Muscle of leg (tissue), 11 donors: ENCODE data around the gene OXT. TPM values are rescaled to one million over a fixed set of nuclear protein-coding genes. Genes with fewer than 3 reads are reported as not detected.

Experiments
- DNase-seq: peaks from one replicate; pipeline ENCODE4 v3.0.0; 2013
- H3K27ac ChIP-seq: one replicate; pipeline ENCODE4 v1.5.1; 2013; ENCODE audit warnings: mild to moderate bottlenecking, low read length, control low read depth
- H3K27me3 ChIP-seq: one replicate; pipeline ENCODE4 v1.6.1; 2013; ENCODE audit warnings: low read length; ENCODE audit not compliant: control insufficient read depth, insufficient read depth
- H3K36me3 ChIP-seq: one replicate; pipeline ENCODE4 v1.6.1; 2013; ENCODE audit warnings: low read length; ENCODE audit not compliant: control insufficient read depth, insufficient read depth
- H3K4me1 ChIP-seq: one replicate; pipeline ENCODE4 v1.6.1; 2013; ENCODE audit warnings: low read length; ENCODE audit not compliant: control insufficient read depth, insufficient read depth
- H3K4me3 ChIP-seq: one replicate; pipeline ENCODE4 v1.5.1; 2013; ENCODE audit warnings: low read length, control low read depth
- H3K9me3 ChIP-seq: replicated peaks from 2 replicates; pipeline ENCODE4 v1.6.1; 2013; ENCODE audit warnings: low read depth, low read length; ENCODE audit not compliant: control insufficient read depth
- WGBS: methylation state at CpG from one replicate; pipeline ENCODE4 v1.1.5; 2013; ENCODE audit warnings: missing lambda C conversion rate; ENCODE audit not compliant: insufficient coverage; 5-methylcytosine and 5-hydroxymethylcytosine counted together
- polyA plus RNA-seq, 8 donors: library from polyadenylated mRNA; unstranded; fragments of 120-200 nt; gene quantifications; one replicate each; pipeline versions ENCODE4 v1.2.1 to v1.2.3, GENCODE V29; 2013; ENCODE audit warnings: inconsistent platforms in 1 of 8, low replicate concordance in 1 of 8; ENCODE audit not compliant: insufficient read length in 8 of 8, insufficient read depth in 1 of 8
- total RNA-seq: library from RNA; stranded (reverse); fragments of 120-200 nt; gene quantifications from one replicate; pipeline ENCODE4 v1.2.4, GENCODE V29; 2013

OXT gene
- total and polyA plus RNA-seq, 9 donors: 0.27 to 0.92 (median 0.64) TPM; not detected in 1

DNA sequence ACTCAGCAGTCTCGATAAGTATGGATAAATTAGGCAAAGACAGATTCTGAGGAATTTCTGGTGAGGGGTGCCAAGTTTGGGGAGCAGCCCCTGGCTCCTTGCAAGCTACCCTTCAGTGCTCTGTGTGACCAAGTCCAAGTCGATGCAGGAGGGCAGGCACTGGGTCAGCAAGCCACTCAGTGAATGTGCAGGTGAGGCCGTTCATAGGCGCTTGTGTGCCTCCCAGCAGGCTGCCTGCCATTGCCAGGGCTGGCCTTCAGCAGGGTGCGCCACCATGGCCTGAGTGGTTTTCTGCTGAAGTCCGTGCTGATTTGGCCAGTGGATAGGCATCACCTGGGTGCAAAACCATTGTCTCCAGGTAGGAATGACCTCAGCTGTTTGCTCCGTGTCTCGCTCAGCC lies 31.3 kb upstream of the OXT start:
- no peaks in the 10 kb centered on the region for H3K9me3 ChIP-seq
- H3K36me3 ChIP-seq: peaks cover 54% of the 10 kb centered on the region
- no peak overlapping the region for H3K27ac ChIP-seq
- H3K27me3 ChIP-seq: no peaks in the 10 kb centered on the region
- no peak for DNase-seq
- 90% methylated on average over 6 of the region's 8 CpGs for WGBS
- no peak overlapping the region for H3K4me3 ChIP-seq
- peaks cover 23% of the 10 kb centered on the region for H3K4me1 ChIP-seq

GRCh38 chr20:3041854-3042409 lies 29.5 kb upstream of the OXT start:
- no peaks in the 10 kb centered on the region for H3K27me3 ChIP-seq
- peak; percentile 81 for DNase-seq
- H3K27ac ChIP-seq: peak overlapping the region; percentile 86
- peaks cover 31% of the 10 kb centered on the region for H3K4me1 ChIP-seq
- no peaks in the 10 kb centered on the region for H3K9me3 ChIP-seq
- 29% methylated on average over 8 of the region's 10 CpGs for WGBS
- H3K36me3 ChIP-seq: peaks cover 36% of the 10 kb centered on the region
- H3K4me3 ChIP-seq: no peak overlapping the region

DNA sequence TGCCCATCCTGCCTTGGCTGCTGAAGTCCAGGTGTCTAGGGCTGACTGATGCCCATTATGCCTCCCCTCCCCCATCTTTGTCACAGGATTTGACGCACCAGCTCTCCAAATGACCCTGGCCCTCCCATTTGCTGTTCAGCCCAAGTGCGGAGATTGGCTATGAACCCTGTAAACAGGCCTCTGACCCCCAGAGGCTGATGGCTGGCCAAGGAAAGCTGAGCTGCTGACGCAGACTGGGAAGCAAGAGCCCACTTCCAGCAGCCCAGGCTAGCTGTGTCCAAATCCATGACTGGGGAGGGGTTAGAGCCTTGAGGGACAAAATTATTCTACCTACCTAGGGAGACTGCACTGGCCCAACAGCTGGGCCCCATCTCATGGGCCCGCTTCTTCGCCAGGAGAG lies 28.8 kb upstream of the OXT start:
- WGBS: 60% methylated on average over 1 of the region's 5 CpGs
- Histone ChIP-seq H3K27me3 (no peaks in the 10 kb centered on the region), H3K4me1 (peaks cover 38% of the 10 kb centered on the region), H3K4me3 (no peak overlapping the region), H3K27ac (peak overlapping the region; percentile 86), H3K9me3 (no peaks in the 10 kb centered on the region), H3K36me3 (peaks cover 33% of the 10 kb centered on the region)
- peak; percentile 87 for DNase-seq

DNA sequence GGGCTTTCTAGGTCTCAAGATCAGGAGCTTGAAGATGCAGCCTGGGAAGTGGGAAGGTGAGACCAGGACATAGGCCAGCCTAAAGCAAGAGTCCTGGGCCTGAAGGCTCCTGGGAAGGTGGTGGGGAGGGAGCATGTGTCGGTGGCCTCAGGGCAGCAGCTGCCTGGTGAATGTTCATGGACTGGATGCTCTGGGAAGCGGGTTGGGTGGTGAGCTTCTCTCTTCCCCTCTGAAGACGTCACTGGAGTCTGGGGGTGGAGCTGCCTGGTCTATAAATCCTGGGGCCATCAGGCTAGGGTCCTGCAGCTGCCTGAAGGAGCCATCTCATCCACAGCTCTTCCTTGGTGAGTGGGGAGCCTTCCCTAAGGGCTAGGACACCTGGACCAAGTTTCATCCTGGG lies 28.1 kb upstream of the OXT start, which contains the start of gene GNRH2:
Gene GNRH2, plus strand, starts transcription at position 301 of the 400 bp plus-strand sequence. CDS start 793 bp downstream, outside the sequence.
- Histone ChIP-seq H3K4me3 (no peak within 1 kb of the TSS), H3K27me3 (no peaks in the 10 kb centered on the region), H3K9me3 (no peaks in the 10 kb centered on the region), H3K27ac (peak within 1 kb of the TSS; percentile 86), H3K4me1 (peaks cover 41% of the 10 kb centered on the region), H3K36me3 (peaks cover 35% of the 10 kb centered on the region)
- no peak for DNase-seq
- 59% methylated on average over 2 of the region's 3 CpGs for WGBS

GRCh38 chr20:3044336-3044965 lies 27.0 kb upstream of the OXT start:
- peak overlapping the region; percentile 91 for H3K27ac ChIP-seq
- DNase-seq: no peak

GRCh38 chr20:3045042-3045815 lies 26.2 kb upstream of the OXT start:
- H3K4me3 ChIP-seq: peak overlapping the region; percentile 85
- peak overlapping the region; percentile 91 for H3K27ac ChIP-seq
- H3K36me3 ChIP-seq: peaks cover 33% of the 10 kb centered on the region
- H3K27me3 ChIP-seq: no peaks in the 10 kb centered on the region
- under 1% methylated on average over 23 of the region's 24 CpGs for WGBS
- peaks cover 41% of the 10 kb centered on the region for H3K4me1 ChIP-seq
- DNase-seq: no peak
- H3K9me3 ChIP-seq: no peaks in the 10 kb centered on the region

More at GRCh38 chr20:3044336-3044965, 27.0 kb upstream of the OXT start:
- 90% methylated on average over 4 of the region's 8 CpGs for WGBS
- Histone ChIP-seq H3K9me3 (no peaks in the 10 kb centered on the region), H3K4me1 (peaks cover 41% of the 10 kb centered on the region), H3K4me3 (no peak overlapping the region), H3K36me3 (peaks cover 34% of the 10 kb centered on the region), H3K27me3 (no peaks in the 10 kb centered on the region)

DNA sequence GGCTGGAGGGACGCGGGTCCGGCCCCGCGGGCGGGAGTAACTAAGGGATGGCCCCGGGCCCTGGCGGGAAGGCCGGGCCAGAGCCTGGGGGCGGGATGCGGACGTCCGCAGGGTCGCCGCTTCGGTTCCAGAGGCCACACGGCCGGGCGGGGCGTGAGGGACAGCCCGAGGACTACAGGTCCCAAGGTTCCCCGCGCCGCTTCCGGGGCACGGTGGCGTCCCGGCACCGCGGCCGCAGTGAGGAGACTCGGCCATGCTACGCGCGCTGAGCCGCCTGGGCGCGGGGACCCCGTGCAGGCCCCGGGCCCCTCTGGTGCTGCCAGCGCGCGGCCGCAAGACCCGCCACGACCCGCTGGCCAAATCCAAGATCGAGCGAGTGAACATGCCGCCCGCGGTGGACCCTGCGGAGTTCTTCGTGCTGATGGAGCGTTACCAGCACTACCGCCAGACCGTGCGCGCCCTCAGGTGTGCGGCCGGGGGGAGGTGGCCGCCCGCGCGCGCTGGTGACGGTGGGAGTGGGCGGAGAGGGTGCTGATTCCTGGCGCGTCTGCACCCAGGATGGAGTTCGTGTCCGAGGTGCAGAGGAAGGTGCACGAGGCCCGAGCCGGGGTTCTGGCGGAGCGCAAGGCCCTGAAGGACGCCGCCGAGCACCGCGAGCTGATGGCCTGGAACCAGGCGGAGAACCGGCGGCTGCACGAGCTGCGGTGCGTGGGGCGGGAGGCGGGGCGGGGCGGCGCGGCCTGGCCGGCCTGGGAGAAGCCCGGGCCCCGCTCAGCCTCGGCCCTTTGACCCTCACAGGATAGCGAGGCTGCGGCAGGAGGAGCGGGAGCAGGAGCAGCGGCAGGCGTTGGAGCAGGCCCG lies 25.4 kb upstream of the OXT start, which contains the start of gene MRPS26:
Gene MRPS26, plus strand, starts transcription at position 237 of the 861 bp plus-strand sequence. Its CDS starts 17 bp downstream, at position 254.
- H3K4me1 ChIP-seq: peaks cover 41% of the 10 kb centered on the region
- peak; percentile 97 for DNase-seq
- WGBS: under 1% methylated on average over 104 of the region's 104 CpGs

DNA sequence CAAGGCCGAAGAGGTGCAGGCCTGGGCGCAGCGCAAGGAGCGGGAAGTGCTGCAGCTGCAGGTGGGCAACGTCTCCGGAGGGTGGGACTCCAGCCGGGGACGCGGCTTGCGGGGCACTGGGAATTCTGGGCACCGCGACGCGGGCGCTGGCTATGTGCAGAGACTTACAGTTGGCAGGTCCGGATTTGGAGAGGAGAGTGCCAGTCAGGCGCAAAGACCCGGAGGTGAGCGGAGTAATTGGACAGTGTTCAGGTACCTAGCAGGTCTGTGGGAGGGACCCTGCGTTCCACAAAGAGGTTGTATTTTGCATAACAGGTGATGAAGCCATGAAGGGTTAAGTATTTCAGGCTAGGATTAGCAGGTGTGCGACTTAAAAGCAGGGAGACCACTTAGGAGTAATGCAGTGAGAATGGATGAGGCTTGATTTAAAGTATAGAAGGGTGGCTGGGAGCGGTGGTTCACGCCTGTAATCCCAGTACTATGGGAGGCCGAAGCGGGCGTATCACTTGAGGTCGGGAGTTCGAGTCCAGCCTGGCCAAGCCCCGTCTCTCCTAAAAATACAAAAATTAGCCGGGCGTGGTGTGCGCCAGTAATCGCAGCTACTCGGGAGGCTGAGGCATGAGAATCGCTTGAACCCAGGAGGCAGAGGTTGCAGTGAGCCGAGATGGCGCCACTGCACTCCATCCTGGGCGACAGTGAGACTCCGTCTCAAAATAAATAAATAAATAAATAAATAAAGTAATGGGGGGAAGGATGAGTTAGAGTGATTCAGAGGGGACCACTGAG lies 24.6 kb upstream of the OXT start:
- Histone ChIP-seq H3K27ac (peak overlapping the region; percentile 35), H3K36me3 (peaks cover 31% of the 10 kb centered on the region), H3K9me3 (no peaks in the 10 kb centered on the region), H3K4me3 (peak overlapping the region; percentile 85), H3K27me3 (no peaks in the 10 kb centered on the region), H3K4me1 (peaks cover 37% of the 10 kb centered on the region)
- DNase-seq: no peak
- 30% methylated on average over 33 of the region's 39 CpGs for WGBS

More for the DNA sequence above, 25.4 kb upstream of the OXT start, which contains the start of gene MRPS26:
- H3K36me3 ChIP-seq: peaks cover 31% of the 10 kb centered on the region
- no peaks in the 10 kb centered on the region for H3K9me3 ChIP-seq
- peak within 1 kb of the TSS; percentile 85 for H3K4me3 ChIP-seq
- peak within 1 kb of the TSS; percentile 91 for H3K27ac ChIP-seq
- H3K27me3 ChIP-seq: no peaks in the 10 kb centered on the region
